Heart left ventricle (tissue), 16 donors: Measurements from ENCODE around the gene CHRNG. TPM values are rescaled to one million over a fixed set of nuclear protein-coding genes. Genes with fewer than 3 reads are reported as not detected.
A peak's percentile ranks its signal among the peaks of the same experiment; 100 is the strongest.

Experiments used
- ATAC-seq, 4 donors: fragments of 200-7000 bp; cut with Tn5 transposase; one replicate each; pipeline ENCODE4 v1.9.1; 2020 to 2022; ENCODE audit warnings: moderate library complexity in 4 of 4, mild to moderate bottlenecking in 3 of 4, moderate number of reproducible peaks in 1 of 4
- DNase-seq, 5 donors: peaks; one replicate each; pipeline ENCODE4 v3.0.0-alpha.2; 2020
- H3K27ac ChIP-seq, 12 donors: fragments of 200-600 bp; sonication (generic) in 4 of 12; one replicate each; pipeline versions ENCODE4 v1.5.0 to v1.8.0; 2016 to 2022; ENCODE audit warnings: mild to moderate bottlenecking in 2 of 12
- H3K27me3 ChIP-seq, 9 donors: fragments of 200-600 bp; sonication (generic) in 2 of 9; one replicate each; pipeline versions ENCODE4 v1.5.1 to v1.8.0; 2016 to 2022; ENCODE audit warnings: mild to moderate bottlenecking in 3 of 9
- H3K36me3 ChIP-seq, 9 donors: fragments of 200-600 bp; sonication (generic) in 2 of 9; one replicate each; pipeline versions ENCODE4 v1.5.0 to v1.8.0; 2018 to 2022; ENCODE audit warnings: mild to moderate bottlenecking in 2 of 9
- H3K4me1 ChIP-seq, 12 donors: fragments of 200-600 bp; sonication (generic) in 4 of 12; one replicate each; pipeline versions ENCODE4 v1.5.0 to v1.8.0; 2016 to 2022; ENCODE audit warnings: mild to moderate bottlenecking in 3 of 12
- H3K4me3 ChIP-seq, 12 donors: fragments of 200-600 bp; sonication (generic) in 4 of 12; one replicate each; pipeline versions ENCODE4 v1.5.0 to v1.8.0; 2017 to 2022; ENCODE audit warnings: mild to moderate bottlenecking in 9 of 12, moderate library complexity in 4 of 12
- H3K9me3 ChIP-seq, 12 donors: fragments of 200-600 bp; sonication (generic) in 4 of 12; one replicate each; pipeline versions ENCODE4 v1.5.0 to v1.8.0; 2016 to 2022; ENCODE audit warnings: mild to moderate bottlenecking in 1 of 12
- POLR2A ChIP-seq, 2 donors: fragments of 450-650 bp; IDR thresholded peaks; one replicate each; pipeline ENCODE4 v1.6.1; 2017; ENCODE audit warnings: antibody characterized with exemption in 2 of 2, mild to moderate bottlenecking in 2 of 2, moderate library complexity in 2 of 2
- WGBS, 4 donors: extraction: QIAGEN DNeasy Blood & Tissue Kit in 2 of 4; methylation state at CpG; one replicate each; pipeline versions ENCODE4 v1.1.5 to v1.1.7; 2013 to 2018; 5-methylcytosine and 5-hydroxymethylcytosine counted together
- intact Hi-C, 10 donors: fragments of 100-400 bp; cut with DNase I; formaldehyde crosslinking; loops; one replicate each; pipeline versions ENCODE4 v1.11.1 to v1.14.2; 2022
- polyA plus RNA-seq, 2 donors: library from polyadenylated mRNA; stranded (reverse); fragments of 200-250 nt; gene quantifications; one replicate each; pipeline ENCODE4 v1.2.3, GENCODE V29; 2013
- total RNA-seq, 9 donors: library from RNA; depleted of rRNA in 2 of 9; stranded (reverse); fragments of >200 nt in 2 of 9; fragmentation: NEBNext Ultra II Directional in 3 of 9; extraction: Animal tissue kit (Norgen Biotek cat#: 25700) in 3 of 9; gene quantifications; one replicate each; pipeline versions ENCODE4 v1.1.0 to v1.2.4, GENCODE V29; 2016 to 2023
- TF ChIP-seq, protein P1 (sequence below), 12 donors: fragments of 200-600 bp; sonication (generic) in 4 of 12; IDR thresholded peaks; one replicate each; pipeline versions ENCODE4 v1.5.0 to v1.8.0; 2018 to 2022; ENCODE audit warnings: antibody characterized with exemption in 12 of 12, mild to moderate bottlenecking in 5 of 12
- donor health status: ischemic (EF 13 %, LVEDD 7.1; RV severe dilation, severe dysfunction).
- donor health status: healthy with polysubstance abuse.
- donor health status: DM: no; HTN: yes; CAD: no.
- donor health status: DM: no; HTN: no; CAD: no.
- donor health status: ischemic (EF 25% LVEDD 6.9; RV normal size, moderate dysfunction).
- donor health status: ischemic (EF 25% LVEDD 5.7; RV mildly dilated, moderate dysfunction).
- donor health status: healthy.
- donor health status: DM: yes; HTN: yes; CAD: no.
- donor health status: ischemic (EF 35%, LVEDD 5.7; RV mildly dilated, moderate dysfunction).
- donor health status: nonischemic (EF 11% LVEDD 7.7; RV severe dilation, severe dysfunction).
- donor health status: DM: yes; HTN: yes; CAD: no.
- donor health status: PGD.
- donor health status: ischemic (EF 29% LVEDD 5.4; RV normal size, mild dysfunction).
- donor health status: nonischemic (EF 23%, LVEDD 6.1; RV moderate dilation, normal function).

CHRNG gene
- total and polyA plus RNA-seq, 11 donors, result not detected

DNA sequence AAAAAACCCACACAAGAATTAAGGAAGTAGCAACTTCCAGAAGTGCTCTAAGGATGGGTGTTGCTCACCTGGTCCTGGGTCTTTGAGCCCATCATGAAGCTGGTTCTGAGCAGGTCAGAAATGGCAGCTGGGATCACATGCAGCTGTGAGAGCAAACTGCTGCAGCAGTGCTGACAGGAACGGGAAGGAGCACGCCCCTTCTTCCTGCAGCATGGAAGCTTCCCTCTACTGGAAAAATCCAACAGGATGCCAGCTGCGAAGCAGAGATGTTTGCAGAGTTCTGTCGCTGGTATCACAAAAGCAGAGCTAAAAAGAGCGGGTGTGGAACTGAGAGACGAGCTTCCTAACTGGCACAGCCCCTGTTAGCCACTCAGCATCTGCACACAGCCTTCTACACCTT is 44.7 kb downstream of the CHRNG start:
- Histone ChIP-seq H3K9me3 (peaks cover 0 to 10% (median 0%) of the 10 kb centered on the region in 12 donors), H3K4me1 (peaks cover 0 to 11% (median 4%) of the 10 kb centered on the region in 12 donors), H3K27me3 (no peaks in the 10 kb centered on the region), H3K4me3 (no peak overlapping the region), H3K36me3 (peaks cover 0 to 40% (median 31%) of the 10 kb centered on the region in 9 donors), H3K27ac (no peak overlapping the region)
- ATAC-seq (no peak), DNase-seq (no peak)
- WGBS, 4 donors, result 60 to 67% (median 63%) methylated on average over 6 of the region's 6 CpGs
- intact Hi-C loops, result no loop called here
- no peak for TF ChIP-seq POLR2A (IDR thresholded peaks at IDR 0.05)

DNA sequence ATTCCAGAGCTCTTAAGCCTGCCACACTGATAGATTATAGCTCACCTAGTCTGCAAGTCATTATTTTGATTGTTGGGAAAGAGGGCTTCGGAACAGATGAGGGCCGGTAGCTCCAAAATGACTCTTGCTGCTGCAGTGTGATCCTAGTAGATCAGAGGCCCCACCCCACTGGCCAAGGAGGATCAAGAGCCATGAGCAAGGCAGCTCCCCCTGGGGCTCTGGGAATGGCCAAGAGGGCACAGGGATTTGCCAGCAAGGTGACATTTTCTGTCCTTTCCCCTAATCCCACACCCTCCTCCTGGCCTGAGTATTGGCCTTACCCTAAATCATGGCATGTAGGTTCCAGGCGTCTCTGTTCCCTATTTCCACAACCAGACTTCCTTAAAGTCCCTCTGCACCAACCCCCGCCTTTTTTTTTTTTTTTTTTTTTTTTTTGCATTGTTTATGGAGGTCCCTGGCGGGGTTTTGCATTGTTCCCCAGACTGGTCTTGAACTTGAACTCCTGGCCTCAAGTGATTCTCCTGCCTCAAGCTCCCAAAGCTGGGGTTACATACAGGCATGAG is 47.5 kb downstream of the CHRNG start:
- Histone ChIP-seq H3K4me1 (peaks cover 0 to 13% (median 6%) of the 10 kb centered on the region in 12 donors), H3K9me3 (peaks cover 0 to 10% (median 0%) of the 10 kb centered on the region in 12 donors), H3K27ac (no peak overlapping the region), H3K36me3 (peaks cover 0 to 23% (median 14%) of the 10 kb centered on the region in 9 donors), H3K27me3 (no peaks in the 10 kb centered on the region), H3K4me3 (no peak overlapping the region)
- intact Hi-C loops, result no loop called here
- TF ChIP-seq, protein P1, sequence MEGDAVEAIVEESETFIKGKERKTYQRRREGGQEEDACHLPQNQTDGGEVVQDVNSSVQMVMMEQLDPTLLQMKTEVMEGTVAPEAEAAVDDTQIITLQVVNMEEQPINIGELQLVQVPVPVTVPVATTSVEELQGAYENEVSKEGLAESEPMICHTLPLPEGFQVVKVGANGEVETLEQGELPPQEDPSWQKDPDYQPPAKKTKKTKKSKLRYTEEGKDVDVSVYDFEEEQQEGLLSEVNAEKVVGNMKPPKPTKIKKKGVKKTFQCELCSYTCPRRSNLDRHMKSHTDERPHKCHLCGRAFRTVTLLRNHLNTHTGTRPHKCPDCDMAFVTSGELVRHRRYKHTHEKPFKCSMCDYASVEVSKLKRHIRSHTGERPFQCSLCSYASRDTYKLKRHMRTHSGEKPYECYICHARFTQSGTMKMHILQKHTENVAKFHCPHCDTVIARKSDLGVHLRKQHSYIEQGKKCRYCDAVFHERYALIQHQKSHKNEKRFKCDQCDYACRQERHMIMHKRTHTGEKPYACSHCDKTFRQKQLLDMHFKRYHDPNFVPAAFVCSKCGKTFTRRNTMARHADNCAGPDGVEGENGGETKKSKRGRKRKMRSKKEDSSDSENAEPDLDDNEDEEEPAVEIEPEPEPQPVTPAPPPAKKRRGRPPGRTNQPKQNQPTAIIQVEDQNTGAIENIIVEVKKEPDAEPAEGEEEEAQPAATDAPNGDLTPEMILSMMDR (IDR thresholded peaks at IDR 0.05), result no peak
- no peak for TF ChIP-seq POLR2A (IDR thresholded peaks at IDR 0.05)
- DNase-seq, result no peak
- no peak for ATAC-seq
- WGBS, 4 donors, result 76 to 88% (median 82%) methylated on average over 5 of the region's 5 CpGs

DNA sequence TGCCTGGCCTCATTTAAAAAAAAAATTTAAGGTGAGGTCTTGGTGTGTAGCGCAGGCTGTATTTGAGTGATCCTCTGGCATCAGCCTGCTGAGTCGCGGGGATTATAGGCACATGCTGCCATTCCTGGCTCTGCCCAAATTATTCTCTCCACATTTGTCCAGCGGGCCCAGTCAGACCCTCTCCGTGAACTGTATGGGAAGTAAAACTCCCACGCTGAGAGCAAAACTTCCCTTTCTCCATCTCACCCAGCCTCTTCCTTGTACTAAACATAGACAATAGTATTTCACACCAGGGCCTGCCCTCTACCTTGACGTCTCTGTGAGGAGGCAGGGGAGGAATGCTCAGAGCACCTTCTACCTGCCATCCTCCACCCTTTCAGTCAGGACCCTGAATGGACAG is 48.0 kb downstream of the CHRNG start:
- no peak for ATAC-seq
- TF ChIP-seq, protein P1 (IDR thresholded peaks at IDR 0.05), result no peak
- no peak for TF ChIP-seq POLR2A (IDR thresholded peaks at IDR 0.05)
- H3K4me1 ChIP-seq, result peaks cover 0 to 13% (median 6%) of the 10 kb centered on the region in 12 donors
- H3K9me3 ChIP-seq, result peaks cover 0 to 10% (median 0%) of the 10 kb centered on the region in 12 donors
- no peak overlapping the region for H3K27ac ChIP-seq
- H3K4me3 ChIP-seq, result no peak overlapping the region
- no peak for DNase-seq
- H3K36me3 ChIP-seq, result peaks cover 0 to 18% (median 9%) of the 10 kb centered on the region in 9 donors
- intact Hi-C loops, result no loop called here
- no peaks in the 10 kb centered on the region for H3K27me3 ChIP-seq
- 76 to 82% (median 79%) methylated on average over 7 of the region's 7 CpGs for WGBS, 4 donors

DNA sequence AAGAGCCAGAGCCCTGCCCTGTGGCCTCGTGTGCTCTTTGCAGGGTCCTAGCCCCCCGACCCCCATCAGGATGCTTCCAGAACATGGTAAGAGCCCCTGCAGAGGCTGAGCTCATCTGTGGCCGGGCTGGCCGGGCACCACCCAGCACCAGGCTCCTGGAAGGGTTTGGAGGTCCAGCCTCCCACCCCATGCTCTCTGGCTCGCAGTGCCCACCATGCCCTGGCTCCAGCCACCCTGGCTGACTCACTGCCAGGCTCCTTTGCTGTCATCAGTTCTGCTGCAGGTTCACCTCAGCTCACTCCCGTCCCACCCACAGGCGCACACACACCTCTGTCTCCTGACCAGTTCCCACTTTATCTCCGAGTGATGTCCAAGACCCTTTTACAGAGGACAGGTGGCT is 48.5 kb downstream of the CHRNG start:
- Histone ChIP-seq H3K36me3 (peaks cover 0 to 15% (median 6%) of the 10 kb centered on the region in 9 donors), H3K9me3 (peaks cover 0 to 10% (median 0%) of the 10 kb centered on the region in 12 donors), H3K27me3 (no peaks in the 10 kb centered on the region), H3K27ac (no peak overlapping the region), H3K4me3 (no peak overlapping the region), H3K4me1 (peaks cover 0 to 18% (median 6%) of the 10 kb centered on the region in 12 donors)
- WGBS, 4 donors, result 83 to 98% (median 92%) methylated on average over 6 to 8 of the region's 8 CpGs
- no peak for DNase-seq
- peak in 1 of 4 donors; percentile 4 for ATAC-seq
- intact Hi-C loops, result no loop called here
- no peak for TF ChIP-seq POLR2A (IDR thresholded peaks at IDR 0.05)
- TF ChIP-seq, protein P1 (IDR thresholded peaks at IDR 0.05), result no peak
